Stimulated activated CD8-positive, alpha-beta memory T cell treated with anti-CD3 and anti-CD28 coated beads, Interleukin-7, amount 100 ng/mL, for 1 hour (primary cell): ENCODE data around the gene CDK6.

Source experiments
- DNase-seq, 2 donors: peaks; one replicate each; pipeline ENCODE4 v3.0.0-alpha.2; 2020; ENCODE audit warnings: low read depth in 2 of 2

Gene CDK6

DNA sequence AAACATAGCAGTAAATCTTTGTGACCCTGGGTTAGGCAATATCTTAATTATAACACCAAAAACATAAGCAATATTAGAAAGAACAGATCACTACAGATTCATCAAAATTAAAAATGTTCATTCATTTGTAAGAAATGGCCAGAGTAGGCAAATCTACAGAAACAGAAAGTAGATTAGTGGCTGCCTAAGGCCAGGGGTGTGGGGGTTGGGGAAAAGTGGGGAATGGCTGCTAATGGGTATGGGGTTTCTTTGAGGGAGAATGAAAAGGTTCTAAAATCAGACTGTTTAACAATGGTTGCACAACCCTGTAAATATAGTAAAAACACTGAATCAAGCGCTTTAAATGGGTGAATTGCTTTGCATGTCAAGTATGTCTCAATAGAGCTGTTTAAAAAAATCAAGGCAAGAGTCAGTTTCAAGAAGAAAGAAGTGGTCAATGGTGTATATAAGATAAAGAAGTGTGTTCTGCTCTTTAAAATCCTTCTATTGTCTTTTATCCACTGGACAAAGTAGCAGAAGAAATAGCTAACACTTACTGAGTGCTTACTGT is 42.6 kb downstream of the CDK6 start:
- no peak for DNase-seq

DNA sequence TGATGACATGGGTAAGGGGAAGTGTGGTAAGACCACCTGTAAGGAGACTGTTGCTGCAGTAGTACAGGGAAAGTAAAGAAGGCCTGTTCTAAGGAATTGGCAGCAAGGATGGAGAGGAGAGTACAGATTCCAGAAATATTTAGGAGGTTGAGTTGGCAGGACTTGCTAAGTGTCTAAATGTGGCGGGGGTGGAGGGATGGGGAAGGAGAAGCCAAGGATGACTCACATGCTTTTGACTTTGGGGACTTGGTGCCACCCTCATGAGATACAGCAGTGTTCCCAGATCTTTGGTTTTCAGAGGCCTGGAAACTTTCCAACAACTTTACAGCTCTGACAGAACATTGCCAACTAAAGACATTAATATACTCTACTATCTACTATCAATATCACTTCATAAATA is 45.4 kb downstream of the CDK6 start:
- DNase-seq: no peak

DNA sequence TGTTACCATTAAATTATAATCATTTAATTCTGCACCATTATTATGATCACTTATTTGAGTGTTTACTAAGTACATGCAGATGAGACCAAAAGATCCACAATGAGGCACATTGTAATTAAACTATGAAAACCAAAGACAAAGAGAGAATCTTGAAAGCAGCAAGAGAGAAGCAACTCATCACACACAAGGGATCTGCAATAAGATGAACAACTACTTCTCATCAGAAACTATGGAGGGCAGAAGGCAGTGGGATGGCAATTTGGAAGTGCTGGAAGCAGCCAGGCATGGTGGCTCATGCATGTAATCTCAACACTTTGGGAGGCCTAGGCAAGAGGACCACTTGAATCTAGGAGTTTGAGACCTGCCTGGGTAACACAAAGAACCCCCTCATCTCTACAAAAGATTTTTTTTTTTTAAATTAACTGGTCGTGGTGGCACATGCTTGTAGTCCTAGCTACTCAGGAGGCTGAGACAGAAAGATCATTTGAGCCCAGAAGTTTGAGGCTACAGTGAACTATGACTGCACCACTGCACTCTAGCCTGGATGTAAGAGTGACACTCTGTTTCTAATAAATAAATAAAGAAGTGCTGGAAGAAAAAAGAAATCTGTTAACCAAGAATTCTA is 47.7 kb downstream of the CDK6 start:
- no peak for DNase-seq

DNA sequence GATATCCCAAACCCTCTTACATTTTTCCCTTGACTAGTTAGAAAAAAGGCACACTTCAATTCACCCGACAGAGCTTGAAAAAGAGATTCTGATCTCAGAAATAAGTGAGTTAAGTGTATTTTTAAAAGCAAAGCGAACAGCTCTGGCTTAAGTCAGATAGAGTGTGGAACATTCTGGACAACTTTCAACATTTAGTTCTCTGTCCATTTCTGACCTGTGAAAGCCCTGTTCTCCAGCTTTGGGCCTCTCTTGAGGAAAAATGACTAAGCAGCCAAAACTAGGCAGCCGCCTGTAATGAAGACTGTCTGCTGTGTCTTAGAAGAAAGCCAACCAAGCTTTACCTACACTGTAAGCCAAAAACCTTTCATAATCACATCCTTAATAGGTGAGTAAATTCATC is 50.5 kb downstream of the CDK6 start:
- no peak for DNase-seq

DNA sequence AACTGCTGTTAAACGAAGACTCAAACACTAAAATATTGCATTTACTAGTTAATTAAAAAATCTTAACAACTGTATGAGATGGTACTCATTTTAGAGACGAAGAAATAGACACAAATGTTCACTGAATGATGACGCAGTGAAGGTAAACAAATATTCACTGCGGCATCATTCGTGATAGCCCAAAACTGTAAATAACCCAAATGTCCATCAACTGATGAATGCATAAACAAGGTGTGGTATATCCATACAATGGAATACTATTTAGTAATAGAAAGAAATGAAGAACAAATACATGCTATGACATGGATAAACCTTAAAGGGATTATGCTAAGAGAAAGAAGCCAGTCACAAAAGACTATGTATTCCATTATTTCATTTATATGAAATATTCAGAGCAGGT is 51.4 kb downstream of the CDK6 start:
- no peak for DNase-seq

DNA sequence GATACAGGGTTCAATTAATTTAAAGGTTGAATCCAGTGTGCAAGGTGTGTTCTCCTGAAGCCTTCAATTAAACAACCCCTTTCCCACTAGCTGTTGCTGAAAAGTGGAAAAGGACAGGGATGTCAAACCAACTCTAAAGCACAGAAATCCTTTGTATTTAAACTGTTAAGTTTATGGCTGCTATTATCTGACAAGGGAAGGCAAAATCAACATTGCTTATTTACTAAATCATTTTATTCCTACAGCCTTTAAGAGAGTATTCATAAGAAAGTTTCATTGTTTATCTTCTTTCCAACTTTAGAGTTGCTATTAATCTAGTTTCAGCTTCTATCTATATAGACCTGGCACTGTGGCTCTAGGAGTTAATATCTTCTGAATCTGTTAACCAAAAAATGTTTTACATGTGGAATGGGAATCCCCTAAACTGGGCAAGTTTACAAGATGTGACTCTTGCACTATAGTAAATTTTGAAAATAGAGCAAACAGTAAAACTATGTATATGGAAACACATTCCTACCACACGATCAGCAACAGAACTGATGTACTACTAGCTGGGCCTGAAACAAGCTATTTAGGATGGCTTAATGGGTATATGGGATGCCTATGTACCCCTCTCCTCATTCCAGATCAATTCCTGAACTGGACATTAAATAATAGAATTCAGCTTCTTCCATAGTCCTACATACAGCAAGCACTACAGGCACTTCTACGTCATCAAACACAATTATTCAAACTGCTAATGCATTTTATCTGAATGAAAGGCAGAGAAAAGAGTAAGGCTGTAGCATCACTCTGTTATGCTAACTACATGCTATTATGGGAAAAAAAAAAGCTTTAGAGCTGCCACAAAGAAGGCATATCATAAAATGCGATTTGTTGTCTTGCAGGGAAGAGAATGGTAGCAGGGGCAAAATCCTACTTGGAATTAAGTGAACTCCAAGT is 52.8 kb downstream of the CDK6 start:
- DNase-seq: no peak

- no peak for DNase-seq
Measured at GRCh38 chr7:92782855-92783254, 53.5 kb downstream of the CDK6 start.

DNA sequence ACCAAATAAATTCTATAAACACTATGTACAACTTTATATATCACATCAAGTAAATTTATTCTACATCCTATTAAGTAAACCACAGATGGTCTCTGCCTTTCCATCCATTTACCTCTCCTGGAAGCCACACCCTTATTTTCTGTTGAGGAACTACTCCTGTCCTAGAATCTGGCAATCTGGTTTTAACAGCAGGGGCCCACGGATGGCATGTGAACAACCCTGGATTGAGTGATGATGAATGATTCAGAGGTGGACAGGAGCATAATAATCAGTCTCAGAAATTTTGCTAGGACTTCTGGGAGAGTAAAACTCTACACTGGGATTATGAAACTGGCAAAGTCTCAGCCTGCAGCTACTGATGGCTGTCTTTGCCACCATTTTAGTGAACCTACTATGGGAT is 54.1 kb downstream of the CDK6 start:
- no peak for DNase-seq

- no peak for DNase-seq
Measured at GRCh38 chr7:92781117-92781720, 55.2 kb downstream of the CDK6 start.

- no peak for DNase-seq
Measured at GRCh38 chr7:92778972-92779371, 57.4 kb downstream of the CDK6 start.

DNA sequence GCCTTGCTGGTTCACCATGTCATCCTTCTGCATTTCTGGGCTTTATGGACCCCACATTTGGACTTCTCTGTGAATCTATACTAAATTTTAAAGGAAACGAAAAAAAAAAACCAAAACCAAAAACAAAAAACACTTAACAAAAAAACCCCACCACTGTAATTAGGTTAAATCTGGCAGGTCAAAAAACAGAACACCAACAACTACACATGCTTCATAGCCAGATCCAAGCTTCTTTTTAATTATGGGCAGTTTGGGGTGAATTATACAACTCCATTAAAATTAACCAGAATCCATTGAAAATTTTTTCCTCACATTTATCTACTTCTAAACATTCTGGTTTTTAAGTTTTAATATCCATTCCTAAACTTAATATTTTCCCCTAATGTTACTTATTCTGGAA is 58.4 kb downstream of the CDK6 start:
- no peak for DNase-seq

GRCh38 chr7:92773808-92774207 is 62.6 kb downstream of the CDK6 start:
- no peak for DNase-seq

DNA sequence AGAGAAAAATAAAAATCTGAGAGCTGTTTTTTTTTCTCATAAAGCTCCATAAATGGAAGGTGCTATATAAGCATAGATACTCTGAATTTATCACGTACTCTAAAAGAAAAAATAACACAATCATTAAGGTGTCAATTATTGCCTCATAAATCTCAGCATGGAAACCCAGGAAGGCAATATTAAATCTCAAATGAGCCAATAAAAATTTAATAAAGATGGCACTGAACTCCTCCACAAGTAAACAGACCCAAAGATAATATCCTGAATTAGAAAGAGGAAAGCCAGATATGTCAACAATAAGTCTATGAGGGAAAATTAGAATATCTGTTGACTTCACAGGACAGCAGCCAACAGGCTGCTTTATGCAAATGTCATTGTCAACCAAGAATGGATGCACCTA is 66.5 kb downstream of the CDK6 start:
- DNase-seq: no peak

DNA sequence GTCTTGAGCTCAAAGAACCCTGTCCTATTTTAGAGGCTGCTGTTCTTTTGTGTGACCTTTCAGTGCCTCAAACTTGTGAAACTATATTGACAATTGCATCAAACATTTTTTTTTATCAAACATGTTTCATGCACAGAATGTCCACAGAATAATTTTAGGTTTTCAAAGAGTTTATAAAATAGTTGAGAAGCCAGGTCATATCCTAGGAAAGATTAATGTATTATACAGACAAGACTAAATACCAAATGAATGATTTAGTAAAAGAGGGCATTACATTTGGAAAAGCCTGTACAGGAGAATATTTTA is 67.0 kb downstream of the CDK6 start:
- no peak for DNase-seq

- no peak for DNase-seq
Measured at GRCh38 chr7:92768501-92769393, 67.6 kb downstream of the CDK6 start.

GRCh38 chr7:92767437-92767836 is 68.9 kb downstream of the CDK6 start:
- DNase-seq: no peak

DNA sequence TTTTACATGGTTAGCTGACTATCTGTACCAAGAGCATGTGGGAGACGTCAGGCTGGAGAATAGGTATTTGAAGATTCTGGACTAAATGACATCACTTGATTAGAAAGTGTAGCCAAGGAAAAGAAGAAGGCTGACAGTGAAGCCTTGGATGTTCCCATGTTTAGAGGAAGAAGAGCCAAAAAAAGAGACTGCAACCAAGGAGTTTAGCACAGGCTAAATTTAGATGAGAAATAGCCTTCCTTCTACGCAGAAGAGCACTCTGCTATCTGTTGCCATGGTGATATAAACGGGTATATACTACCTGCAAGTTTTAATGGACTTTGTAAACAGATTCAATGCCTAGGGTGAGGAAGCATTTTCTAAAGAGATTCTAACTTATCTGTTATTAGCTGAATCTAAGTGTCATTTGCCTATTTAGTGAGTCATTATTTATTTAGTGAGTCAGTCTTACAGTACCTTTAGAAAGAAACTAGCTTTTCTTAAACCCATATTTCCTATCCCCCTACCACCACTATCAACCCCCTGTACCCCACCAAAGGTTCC is 69.8 kb downstream of the CDK6 start:
- no peak for DNase-seq

DNA sequence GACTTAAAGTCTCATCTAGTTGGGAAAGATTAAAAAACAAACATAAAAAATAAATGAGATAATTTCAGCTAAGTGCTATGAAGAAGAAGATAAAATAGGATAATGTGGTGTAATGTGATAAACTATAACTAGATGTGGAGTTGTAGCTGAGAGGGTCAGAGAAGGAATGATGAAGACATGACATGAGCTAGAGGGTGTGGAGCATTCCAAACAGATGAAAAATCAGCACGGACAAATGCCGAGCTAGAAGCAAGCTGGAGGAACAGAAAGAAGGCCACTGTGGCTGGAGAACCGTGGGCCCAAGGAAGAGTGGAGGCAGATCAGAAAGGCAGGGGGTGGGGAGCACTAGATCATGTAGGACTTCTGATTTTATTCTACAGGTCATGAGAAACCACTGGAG is 70.6 kb downstream of the CDK6 start:
- no peak for DNase-seq

DNA sequence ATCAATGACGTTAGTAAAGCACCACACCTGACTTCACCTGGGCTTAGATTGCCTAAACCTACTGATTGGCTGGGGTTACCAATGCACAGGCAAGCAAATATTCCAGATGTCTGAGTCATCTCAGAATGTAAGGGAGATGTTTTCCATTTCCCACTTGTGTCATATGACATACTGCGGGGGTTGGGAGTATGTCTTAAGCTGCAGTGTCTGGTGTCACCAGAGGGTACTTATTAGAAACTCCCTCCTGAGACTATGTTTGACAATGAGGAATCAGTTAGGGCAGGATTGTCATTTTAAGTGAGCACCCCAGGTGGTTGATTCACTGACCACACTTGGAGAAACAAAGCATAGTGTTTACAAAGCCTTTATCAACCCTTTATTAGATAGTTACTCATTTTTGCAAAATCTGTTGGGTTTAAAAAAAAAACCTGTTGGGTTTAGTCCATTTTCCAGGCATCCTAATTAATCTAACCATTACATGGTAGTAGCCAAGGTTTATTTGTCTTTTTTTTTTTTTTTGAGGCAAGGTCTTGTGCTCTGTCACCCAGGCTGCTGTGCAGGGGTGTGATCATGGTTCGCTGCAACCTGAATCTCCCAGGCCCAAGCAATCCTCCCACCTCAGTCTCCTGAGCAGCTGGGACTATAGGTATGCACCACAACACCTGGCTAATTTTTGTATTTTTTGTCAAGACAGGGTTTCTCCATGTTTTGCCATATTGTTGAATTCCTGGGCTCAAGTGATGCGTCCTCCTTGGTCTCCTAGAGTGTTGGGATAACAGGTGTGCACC is 72.5 kb downstream of the CDK6 start:
- DNase-seq: no peak

GRCh38 chr7:92762851-92763250 is 73.5 kb downstream of the CDK6 start:
- DNase-seq: no peak
